HG02571 (cell line): ENCODE results near the gene GRK6.

ENCODE experiments used
- ATAC-seq: cut with Tn5 transposase; IDR thresholded peaks from one replicate; pipeline ENCODE4 v1.9.1; 2021; ENCODE audit warnings: mild to moderate bottlenecking, moderate library complexity; ENCODE audit not compliant: unreplicated experiment

The GRK6 gene

GRCh38 chr5:177438468-177438867 is 12.0 kb downstream of the GRK6 start:
- ATAC-seq: no peak

- ATAC-seq: no peak
Observed at GRCh38 chr5:177439518-177440053, 13.1 kb downstream of the GRK6 start.

GRCh38 chr5:177440211-177440989 is 13.9 kb downstream of the GRK6 start:
- ATAC-seq: no peak

- no peak for ATAC-seq
Observed at GRCh38 chr5:177440990-177441780, 14.7 kb downstream of the GRK6 start.

- ATAC-seq: no peak
Observed at GRCh38 chr5:177442066-177442826, 15.8 kb downstream of the GRK6 start.

- ATAC-seq: no peak
Observed at GRCh38 chr5:177443144-177443983, 16.9 kb downstream of the GRK6 start.

GRCh38 chr5:177444106-177445051 is 17.9 kb downstream of the GRK6 start:
- ATAC-seq: no peak

- ATAC-seq: no peak
Observed at GRCh38 chr5:177445052-177445916, 18.8 kb downstream of the GRK6 start.

GRCh38 chr5:177445917-177446199 is 19.4 kb downstream of the GRK6 start:
- no peak for ATAC-seq

GRCh38 chr5:177446200-177447065 is 20.0 kb downstream of the GRK6 start, which contains the start of gene PRR7:
Gene PRR7, plus strand, starts transcription at chr5:177446814. Its CDS starts 8,254 bp downstream, at chr5:177455068.
- peak; percentile 46 for ATAC-seq

- peak; percentile 5 for ATAC-seq
Observed at GRCh38 chr5:177447066-177447610, 20.7 kb downstream of the GRK6 start.

- no peak for ATAC-seq
Observed at GRCh38 chr5:177447611-177448243, 21.3 kb downstream of the GRK6 start.

- ATAC-seq: no peak
Observed at GRCh38 chr5:177448244-177448950, 21.9 kb downstream of the GRK6 start.

GRCh38 chr5:177449140-177450061 is 22.9 kb downstream of the GRK6 start:
- ATAC-seq: no peak
